ENCODE data around the gene UVRAG. TPM values are rescaled to one million over a fixed set of nuclear protein-coding genes. Genes with fewer than 3 reads are reported as not detected.
A peak's percentile ranks its signal among the peaks of the same experiment; 100 is the strongest.

UVRAG gene
- total RNA-seq, 2 experiments from 2014 or later = 16.5 to 19.5 TPM

- POLR2A ChIA-PET = no interaction called here
- no peak for DNase-seq
- intact Hi-C loops (cut with DNase I, micrococcal nuclease) = loop anchor here in 1 of 2 experiments (1.0 to 2.0 kb wide), 2 partner anchors 259 to 351 kb away; no protein-coding TSS in a partner anchor
Measured at GRCh38 chr11:76153571-76153923, 338.5 kb downstream of the UVRAG start.

GRCh38 chr11:76155500-76156227 is 340.7 kb downstream of the UVRAG start:
- Histone ChIP-seq H3K9me3 (ENCODE audit: control insufficient read depth in 1 of 2, insufficient read depth in 1 of 2, low read length in 2 of 2) (no peaks in the 10 kb centered on the region), H3K4me3 (ENCODE audit: low read length) (no peak overlapping the region), H3K4me1 (ENCODE audit: insufficient read depth, low read length) (peaks cover 21% of the 10 kb centered on the region), H3K36me3 (ENCODE audit: insufficient read depth, low read length) (no peaks in the 10 kb centered on the region), H3K27me3 (ENCODE audit: control insufficient read depth in 1 of 2, insufficient read depth in 2 of 2, low read length in 2 of 2) (no peaks in the 10 kb centered on the region), H3K27ac (ENCODE audit: low read depth in 1 of 2, low read length in 2 of 2) (no peak overlapping the region)
- intact Hi-C loops (cut with DNase I, micrococcal nuclease) = no loop called here
- DNase-seq (no peak), ATAC-seq (ENCODE audit: poor library complexity) (no peak)
- H3K9me3 Mint-ChIP-seq = no peaks in the 10 kb centered on the region
- H3K4me1 Mint-ChIP-seq (ENCODE audit: low read depth) = peaks cover 23% of the 10 kb centered on the region
- CTCF ChIA-PET = no interaction called here
- H3K36me3 Mint-ChIP-seq (ENCODE audit: low read depth) = no peaks in the 10 kb centered on the region
- H3K27me3 Mint-ChIP-seq = no peaks in the 10 kb centered on the region
- no peak for TF ChIP-seq CTCF (IDR thresholded peaks at IDR 0.05)
- no peak overlapping the region for H3K4me3 Mint-ChIP-seq
- POLR2A ChIA-PET = no interaction called here
- H3K27ac Mint-ChIP-seq = no peak overlapping the region

More at GRCh38 chr11:76153571-76153923, 338.5 kb downstream of the UVRAG start:
- Mint-ChIP-seq H3K4me3 (peak overlapping the region; percentile 1), H3K36me3 (ENCODE audit: low read depth) (no peaks in the 10 kb centered on the region), H3K4me1 (ENCODE audit: low read depth) (peaks cover 23% of the 10 kb centered on the region), H3K27ac (no peak overlapping the region), H3K27me3 (no peaks in the 10 kb centered on the region), H3K9me3 (no peaks in the 10 kb centered on the region)
- no peak for TF ChIP-seq CTCF (IDR thresholded peaks at IDR 0.05)
- H3K27me3 ChIP-seq (ENCODE audit: control insufficient read depth in 1 of 2, insufficient read depth in 2 of 2, low read length in 2 of 2) = no peaks in the 10 kb centered on the region
- H3K4me3 ChIP-seq (ENCODE audit: low read length) = no peak overlapping the region
- no peaks in the 10 kb centered on the region for H3K9me3 ChIP-seq (ENCODE audit: control insufficient read depth in 1 of 2, insufficient read depth in 1 of 2, low read length in 2 of 2)
- peaks cover 21% of the 10 kb centered on the region for H3K4me1 ChIP-seq (ENCODE audit: insufficient read depth, low read length)
- no peak for ATAC-seq (ENCODE audit: poor library complexity)
- CTCF ChIA-PET = interaction anchor here (2.0 kb wide), 1 partner anchor 257 kb away, joined by 18 read pairs; no protein-coding TSS in a partner anchor
- H3K36me3 ChIP-seq (ENCODE audit: insufficient read depth, low read length) = no peaks in the 10 kb centered on the region
- H3K27ac ChIP-seq (ENCODE audit: low read depth in 1 of 2, low read length in 2 of 2) = no peak overlapping the region

- H3K27ac ChIP-seq (ENCODE audit: low read depth in 1 of 2, low read length in 2 of 2) = no peak overlapping the region
- no peak overlapping the region for H3K27ac Mint-ChIP-seq
- DNase-seq (no peak), ATAC-seq (ENCODE audit: poor library complexity) (no peak)
- no peak overlapping the region for H3K4me3 ChIP-seq (ENCODE audit: low read length)
- TF ChIP-seq CTCF (IDR thresholded peaks at IDR 0.05) = no peak
- H3K27me3 ChIP-seq (ENCODE audit: control insufficient read depth in 1 of 2, insufficient read depth in 2 of 2, low read length in 2 of 2) = no peaks in the 10 kb centered on the region
- no peak overlapping the region for H3K4me3 Mint-ChIP-seq
- peaks cover 19% of the 10 kb centered on the region for H3K4me1 ChIP-seq (ENCODE audit: insufficient read depth, low read length)
- H3K9me3 ChIP-seq (ENCODE audit: control insufficient read depth in 1 of 2, insufficient read depth in 1 of 2, low read length in 2 of 2) = no peaks in the 10 kb centered on the region
- H3K9me3 Mint-ChIP-seq = no peaks in the 10 kb centered on the region
- POLR2A ChIA-PET = no interaction called here
- H3K36me3 ChIP-seq (ENCODE audit: insufficient read depth, low read length) = no peaks in the 10 kb centered on the region
- no peaks in the 10 kb centered on the region for H3K36me3 Mint-ChIP-seq (ENCODE audit: low read depth)
- no peaks in the 10 kb centered on the region for H3K27me3 Mint-ChIP-seq
- intact Hi-C loops (cut with DNase I, micrococcal nuclease) = no loop called here
- CTCF ChIA-PET = no interaction called here
- peaks cover 16% of the 10 kb centered on the region for H3K4me1 Mint-ChIP-seq (ENCODE audit: low read depth)
Measured at GRCh38 chr11:76156971-76157427, 342.0 kb downstream of the UVRAG start.

Measured in CD4-positive, alpha-beta T cell (primary cell).